GM19193 (cell line): ENCODE data around the gene PRMT7.

Experiments
- POLR2A ChIP-seq: IDR thresholded peaks from 4 replicates; pipeline ENCODE4 v1.6.1; 2011; ENCODE audit not compliant: insufficient read depth, insufficient read length; ENCODE audit errors: extremely low read depth

PRMT7 gene

DNA sequence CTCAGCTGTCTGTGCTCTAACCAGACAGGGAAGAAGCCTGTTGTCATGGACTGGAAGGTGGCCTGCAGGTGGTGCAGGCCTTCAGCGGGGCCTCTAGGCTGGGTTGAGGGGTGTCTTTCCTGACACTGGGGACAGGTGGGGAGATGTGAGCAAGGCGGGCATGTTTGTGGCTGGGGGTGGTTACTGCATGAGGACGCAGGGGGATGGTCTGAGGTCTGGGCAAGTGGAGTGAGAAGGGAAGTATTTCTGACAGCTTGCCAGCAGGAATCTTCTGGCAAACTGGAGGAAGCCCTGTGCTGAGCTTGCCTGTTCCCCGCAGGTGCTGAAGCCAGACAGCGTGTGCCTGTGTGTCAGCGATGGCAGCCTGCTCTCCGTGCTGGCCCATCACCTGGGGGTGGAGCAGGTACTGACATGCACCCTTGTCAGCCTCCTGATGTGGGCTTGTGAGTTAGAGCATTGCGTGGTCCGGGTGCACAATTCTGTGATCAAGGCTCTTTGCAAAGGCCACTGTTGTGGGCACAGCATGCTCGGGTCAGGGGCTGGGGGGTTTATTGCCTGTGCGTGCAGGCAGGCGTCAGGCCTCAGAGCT, 36.2 kb downstream of the PRMT7 start:
- TF ChIP-seq POLR2A = no peak

DNA sequence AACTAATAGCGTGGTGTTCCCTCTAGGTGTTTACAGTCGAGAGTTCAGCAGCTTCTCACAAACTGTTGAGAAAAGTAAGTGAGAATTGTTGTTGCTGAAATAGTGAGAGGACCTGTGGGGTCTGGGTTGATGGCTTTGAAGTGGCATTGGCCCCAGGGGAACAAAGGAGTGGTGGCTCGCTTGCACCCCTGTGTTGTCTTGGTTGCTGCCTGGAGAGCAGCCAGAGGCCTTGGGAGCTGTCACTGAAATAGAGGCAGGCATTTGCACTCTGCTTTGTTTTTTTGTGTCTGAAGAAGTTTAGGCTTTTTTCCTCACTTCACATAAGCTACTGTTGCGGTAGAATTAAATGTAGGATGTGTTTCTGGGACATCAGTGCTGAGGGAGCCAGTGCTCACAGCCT, 36.8 kb downstream of the PRMT7 start:
- no peak for TF ChIP-seq POLR2A

DNA sequence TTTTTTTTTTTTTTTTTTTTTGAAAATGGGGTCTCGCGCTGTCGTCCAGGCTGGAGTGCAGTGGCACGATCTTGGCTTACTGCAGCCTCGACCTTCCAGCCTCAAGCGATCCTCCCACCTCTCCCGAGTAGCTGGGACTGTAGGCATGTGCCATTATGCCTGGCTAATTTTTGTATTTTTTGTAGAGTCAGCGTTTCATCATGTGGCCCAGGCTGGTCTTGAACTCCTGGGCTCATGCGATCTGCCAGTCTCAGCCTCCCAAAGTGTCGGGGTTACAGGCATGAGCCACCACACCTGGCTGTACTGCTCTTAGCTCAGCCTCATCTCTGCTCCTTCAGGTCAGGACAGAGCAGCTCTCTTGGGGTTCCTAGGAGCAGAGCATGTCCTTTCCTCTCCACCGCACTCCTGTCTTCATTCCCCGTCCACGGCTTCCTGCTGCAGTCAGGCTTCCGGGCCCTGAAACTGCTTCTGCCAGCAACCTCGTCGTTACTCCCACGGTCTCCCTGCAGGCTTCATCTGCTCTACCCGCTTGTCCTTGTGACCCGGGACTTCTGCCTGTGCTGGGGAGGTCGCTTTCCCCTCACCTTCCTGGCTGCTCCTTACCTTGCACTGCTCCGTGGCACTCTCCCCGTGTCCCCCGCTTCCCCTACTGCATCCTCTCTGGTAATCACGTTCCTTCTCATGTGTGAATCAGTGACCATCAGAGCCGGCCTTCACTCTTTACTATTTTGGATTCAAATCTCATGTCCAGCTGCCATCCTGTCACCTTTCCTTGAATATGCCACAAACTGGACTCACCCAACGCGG, 38.0 kb downstream of the PRMT7 start:
- no peak for TF ChIP-seq POLR2A

DNA sequence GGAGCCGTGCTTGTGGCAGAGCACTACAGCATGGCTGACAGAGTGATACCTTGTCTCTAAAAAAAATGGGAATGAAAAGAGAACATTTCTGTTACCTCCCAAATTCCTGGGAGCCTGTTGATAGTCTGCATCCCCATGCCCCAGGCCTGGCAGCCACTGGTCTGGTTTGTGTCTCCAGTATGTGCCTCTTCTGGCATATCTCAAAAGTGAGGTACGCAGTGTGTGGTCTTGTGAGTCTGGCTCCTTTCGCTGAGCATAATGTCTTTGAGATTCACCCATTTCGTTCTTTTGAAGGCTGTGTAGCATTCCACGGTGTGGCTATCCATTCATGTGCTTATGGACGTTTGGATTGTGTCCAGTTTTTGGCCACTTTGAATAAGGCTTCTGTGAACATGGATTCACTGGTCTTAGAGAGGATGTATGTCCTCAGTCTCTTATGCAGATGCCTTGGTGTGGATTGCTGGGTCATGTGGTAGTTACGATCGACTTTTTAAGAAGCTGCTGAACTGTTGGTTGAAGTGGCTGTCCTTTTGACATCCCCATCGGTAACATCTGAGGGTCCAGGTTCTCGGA, 39.1 kb downstream of the PRMT7 start:
- no peak for TF ChIP-seq POLR2A

DNA sequence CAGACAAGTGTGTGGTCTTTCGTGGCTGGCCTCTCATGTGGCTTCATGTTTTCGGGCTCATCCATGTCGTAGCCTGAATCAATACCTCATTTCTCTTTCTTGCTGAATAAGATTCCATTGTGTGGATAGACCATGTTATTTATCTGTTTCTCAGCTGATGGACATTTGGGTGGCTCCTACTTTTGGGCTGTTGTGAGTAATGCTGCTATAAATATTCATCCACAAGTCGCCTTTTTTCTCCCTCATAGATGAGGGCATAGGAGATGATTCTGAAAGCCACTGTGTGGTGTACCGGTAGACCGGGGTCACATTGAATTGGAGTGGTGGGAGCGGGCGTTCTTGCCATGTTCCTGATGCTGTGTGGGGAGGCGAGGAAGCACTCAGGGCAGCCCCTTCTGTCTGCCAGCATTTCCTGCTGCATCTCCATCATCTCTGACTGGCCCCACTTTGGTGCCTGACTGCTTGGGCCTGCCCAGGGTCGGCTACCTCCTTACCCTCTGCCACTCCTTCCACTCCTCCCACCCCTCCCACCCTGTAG, 40.1 kb downstream of the PRMT7 start:
- no peak for TF ChIP-seq POLR2A

DNA sequence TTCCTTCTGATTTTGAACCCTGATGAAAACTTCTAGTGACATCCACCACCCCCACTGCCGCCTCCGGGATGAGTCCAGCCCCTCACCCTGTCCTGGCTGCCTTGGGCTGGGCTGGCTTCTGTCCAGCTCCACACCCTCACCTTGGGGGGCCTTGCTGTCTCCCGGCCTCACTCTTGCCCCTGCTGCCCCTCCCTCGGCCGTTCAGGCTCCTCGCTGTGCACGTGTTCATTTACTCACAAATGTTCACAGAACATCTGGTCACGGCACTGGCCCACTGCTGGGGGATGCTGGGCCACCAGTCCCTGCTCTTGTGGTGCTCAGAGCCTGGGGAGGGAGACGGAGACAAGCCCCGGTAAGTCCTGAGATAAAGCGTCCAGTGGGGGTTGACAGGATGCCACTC, 40.6 kb downstream of the PRMT7 start:
- TF ChIP-seq POLR2A = no peak

DNA sequence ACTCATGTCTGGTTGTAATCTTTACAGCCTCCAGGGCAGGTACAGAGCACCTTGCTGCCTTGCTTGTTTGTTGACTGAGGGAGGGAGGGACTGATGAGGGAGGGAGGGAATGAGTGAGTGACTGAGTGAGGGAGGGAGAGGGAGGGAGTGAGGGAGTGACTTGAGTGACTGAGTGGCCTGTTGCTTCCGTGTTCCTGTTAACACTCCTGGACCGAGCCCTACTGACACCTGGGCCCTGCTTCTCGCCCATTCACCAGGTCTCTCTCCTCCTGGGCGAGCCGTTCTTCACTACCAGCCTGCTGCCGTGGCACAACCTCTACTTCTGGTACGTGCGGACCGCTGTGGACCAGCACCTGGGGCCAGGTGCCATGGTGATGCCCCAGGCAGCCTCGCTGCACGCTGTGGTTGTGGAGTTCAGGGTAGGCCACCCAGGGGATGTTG, 41.2 kb downstream of the PRMT7 start:
- TF ChIP-seq POLR2A = no peak

DNA sequence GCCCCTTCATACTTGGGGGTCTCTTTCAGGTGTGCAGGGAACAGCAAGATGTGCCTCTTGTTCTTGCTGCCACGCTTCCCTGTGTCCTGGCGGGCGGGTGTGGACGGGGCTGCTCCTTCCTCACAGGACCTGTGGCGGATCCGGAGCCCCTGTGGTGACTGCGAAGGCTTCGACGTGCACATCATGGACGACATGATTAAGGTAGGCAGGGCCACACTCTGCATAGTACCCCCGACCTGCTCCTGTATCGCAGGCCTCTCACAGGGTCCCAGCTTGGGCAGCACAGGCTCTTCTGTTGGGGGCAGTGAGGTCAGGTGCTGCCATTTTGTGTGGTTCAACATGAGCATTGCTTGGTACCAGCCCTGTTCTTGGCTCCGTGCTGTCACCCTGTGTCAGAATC, 42.5 kb downstream of the PRMT7 start:
- TF ChIP-seq POLR2A = no peak

DNA sequence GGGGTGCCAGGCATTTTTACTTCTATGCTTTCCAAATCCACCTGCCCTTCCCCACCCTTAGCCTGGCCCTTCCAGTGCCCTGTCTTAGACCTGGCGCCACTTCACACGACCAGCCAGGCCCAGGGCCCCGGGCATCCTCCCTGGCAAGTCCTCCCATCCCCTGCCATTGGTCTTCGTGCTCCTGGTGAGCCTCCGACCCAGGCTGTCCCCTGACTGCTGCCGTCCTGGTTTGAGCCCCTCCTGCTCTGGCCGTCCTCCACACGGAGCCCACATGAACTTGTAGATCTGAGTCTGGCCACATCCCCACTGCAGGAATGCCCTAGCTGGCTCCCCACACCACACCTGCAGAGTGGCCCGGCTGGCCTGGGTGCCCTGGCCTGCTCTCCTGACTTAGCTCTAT, 44.0 kb downstream of the PRMT7 start:
- TF ChIP-seq POLR2A = no peak

DNA sequence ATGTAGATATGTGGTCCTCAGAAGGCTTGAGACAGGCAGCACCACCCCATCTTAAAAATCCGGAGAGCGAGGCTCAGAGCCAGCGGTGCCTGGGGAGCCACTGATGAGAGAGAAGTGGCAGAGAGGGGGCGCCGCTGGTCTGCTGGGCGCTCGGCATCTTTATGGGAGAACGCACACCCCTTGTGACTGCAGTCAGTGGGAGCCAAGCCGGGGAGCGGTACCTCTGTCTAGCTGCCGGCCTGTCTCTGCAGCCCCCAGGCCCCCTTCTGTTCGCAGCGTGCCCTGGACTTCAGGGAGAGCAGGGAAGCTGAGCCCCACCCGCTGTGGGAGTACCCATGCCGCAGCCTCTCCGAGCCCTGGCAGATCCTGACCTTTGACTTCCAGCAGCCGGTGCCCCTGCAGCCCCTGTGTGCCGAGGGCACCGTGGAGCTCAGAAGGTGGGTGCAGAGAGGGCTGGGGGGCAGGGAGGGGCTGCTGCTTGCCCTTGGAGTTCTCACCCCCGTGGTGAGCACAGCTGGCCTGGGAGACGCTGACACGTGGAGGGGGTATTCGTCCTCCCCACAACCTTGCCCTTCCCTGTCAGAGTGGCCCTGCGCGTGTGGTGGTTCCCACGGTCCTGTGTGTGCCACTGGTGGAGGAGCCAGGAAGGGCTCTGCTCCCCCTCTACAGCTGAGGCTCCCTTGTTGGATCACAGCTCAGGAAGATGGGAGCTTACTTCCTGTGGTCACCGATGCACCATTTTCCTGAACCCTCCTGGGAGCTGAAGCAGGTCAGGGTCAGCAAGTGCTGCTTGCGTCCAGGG, 44.8 kb downstream of the PRMT7 start:
- TF ChIP-seq POLR2A = no peak

DNA sequence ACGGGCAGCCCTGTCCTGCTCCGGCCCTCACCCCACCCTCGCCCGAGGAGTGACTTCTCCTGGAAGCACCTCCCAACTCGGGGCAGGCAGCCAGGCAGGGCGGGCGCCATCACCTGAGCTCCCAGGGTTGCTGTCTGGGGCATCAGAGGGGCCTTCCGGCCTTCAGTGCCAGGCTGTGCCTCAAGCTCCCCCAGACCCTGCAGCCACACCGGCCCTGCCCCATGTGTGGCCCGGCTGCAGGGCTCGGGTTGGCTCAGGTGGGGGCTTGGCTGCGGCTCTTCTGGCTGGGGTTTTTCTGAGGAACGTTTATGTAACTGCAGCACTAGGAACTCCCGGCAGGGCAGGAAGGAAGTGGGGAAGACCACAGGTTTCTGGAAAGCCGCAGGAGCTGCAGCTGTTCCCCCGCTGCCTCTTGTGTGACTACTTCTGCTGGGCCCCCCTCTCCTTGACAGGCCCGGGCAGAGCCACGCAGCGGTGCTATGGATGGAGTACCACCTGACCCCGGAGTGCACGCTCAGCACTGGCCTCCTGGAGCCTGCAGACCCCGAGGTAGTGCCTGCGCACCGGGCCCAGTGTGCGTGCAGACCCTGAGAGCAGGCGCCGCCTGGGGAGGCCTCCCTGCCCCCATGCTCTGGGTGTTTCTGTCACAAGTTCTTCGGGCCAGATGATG, 45.6 kb downstream of the PRMT7 start:
- TF ChIP-seq POLR2A = no peak

DNA sequence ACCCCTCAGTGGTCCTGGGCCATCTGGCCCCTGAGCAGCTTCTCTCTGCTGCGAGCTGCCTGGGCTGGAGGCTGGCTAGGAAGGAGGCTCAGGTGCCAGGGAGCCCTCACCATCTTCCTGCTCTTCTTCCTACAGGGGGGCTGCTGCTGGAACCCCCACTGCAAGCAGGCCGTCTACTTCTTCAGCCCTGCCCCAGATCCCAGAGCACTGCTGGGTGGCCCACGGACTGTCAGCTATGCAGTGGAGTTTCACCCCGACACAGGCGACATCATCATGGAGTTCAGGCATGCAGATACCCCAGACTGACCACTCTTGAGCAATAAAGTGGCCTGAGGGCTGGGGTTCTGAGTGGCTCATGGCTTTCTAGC, 46.1 kb downstream of the PRMT7 start:
- no peak for TF ChIP-seq POLR2A

DNA sequence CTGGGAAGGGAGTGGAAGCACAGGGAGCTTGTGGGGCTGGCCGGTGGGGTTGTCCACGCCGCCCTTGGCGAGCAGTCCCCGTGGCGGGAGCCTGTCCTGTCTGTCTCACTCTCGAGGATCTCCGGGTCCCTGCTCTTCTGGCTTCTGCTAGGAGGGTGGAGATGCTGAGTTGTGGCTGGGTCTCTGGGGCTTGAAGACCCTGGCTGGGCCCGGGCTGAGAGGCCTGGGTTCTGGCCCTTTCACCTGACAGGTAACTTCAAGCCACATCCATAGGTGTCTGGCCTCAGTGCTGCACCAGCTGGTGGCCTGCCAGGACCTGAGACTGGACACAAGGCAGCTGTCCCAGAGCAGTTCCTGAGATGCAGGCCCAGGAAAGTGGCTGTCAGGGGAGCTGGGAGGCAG, 46.7 kb downstream of the PRMT7 start:
- no peak for TF ChIP-seq POLR2A

DNA sequence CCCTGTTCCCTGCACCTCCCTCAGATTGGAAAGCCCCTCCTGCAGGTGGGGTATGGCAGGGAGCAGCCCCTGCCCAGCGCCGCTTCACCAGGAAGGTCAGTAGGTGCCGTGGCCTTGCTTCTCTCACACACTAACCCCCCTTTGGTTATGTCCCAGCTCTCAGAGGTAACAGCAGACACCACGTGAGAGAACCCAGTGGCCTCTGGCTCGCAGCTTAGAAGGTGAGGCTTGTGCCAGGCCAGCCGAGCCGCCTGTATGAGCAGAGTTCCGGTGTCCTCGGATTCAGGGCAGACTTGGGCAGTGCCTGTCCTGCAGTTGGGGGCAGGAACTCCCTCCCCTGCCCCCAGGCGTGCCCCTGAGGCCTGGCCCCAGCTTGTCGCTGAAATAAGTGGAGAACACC, 47.1 kb downstream of the PRMT7 start:
- TF ChIP-seq POLR2A = no peak

DNA sequence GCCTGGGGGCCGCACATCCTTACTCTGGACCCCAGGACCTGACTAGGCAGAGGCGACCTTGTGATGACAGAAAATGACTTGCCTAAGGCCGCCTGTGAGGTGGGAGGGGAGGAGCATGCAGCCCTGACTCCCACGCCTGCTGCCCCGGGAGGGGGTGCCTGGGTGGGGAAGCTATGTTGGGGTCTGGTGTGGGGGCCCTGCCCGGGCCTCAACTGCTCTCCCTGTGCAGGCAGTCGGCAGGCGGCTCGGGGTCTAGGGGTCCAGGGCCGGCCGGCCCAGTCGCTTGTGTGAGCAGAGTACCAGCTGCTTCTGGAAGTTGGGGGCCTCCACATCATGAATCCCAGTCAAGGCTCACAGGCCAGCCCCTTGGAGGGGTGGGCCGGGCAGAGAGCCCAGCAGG, 48.1 kb downstream of the PRMT7 start:
- no peak for TF ChIP-seq POLR2A
